HG02981 (cell line): ENCODE results near the gene FMNL2.
A peak's percentile ranks its signal among the peaks of the same experiment; 100 is the strongest.

Source experiments
- ATAC-seq: cut with Tn5 transposase; IDR thresholded peaks from one replicate; pipeline ENCODE4 v1.9.1; 2021; ENCODE audit warnings: mild to moderate bottlenecking, moderate library complexity; ENCODE audit not compliant: unreplicated experiment

FMNL2 gene

DNA sequence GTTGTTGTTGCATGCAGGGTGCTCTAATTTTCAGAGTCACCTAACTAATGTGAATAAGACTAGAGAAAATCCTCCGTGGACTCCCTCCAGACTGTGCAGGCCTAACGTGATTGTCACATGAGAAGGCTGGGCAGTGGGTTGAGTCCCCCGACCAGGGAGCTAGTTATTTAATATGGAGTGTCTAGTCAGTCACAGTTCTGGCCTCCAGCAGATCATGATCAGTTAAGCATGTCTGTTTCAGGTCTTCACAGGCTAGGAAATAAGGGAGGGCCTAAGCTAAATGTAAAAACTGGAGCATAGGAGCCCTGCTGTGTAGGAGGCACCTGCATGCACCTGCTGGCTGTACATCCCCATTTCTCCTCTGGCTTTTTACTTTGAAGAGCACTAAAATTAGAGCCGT lies 295.5 kb downstream of the FMNL2 start:
- no peak for ATAC-seq

DNA sequence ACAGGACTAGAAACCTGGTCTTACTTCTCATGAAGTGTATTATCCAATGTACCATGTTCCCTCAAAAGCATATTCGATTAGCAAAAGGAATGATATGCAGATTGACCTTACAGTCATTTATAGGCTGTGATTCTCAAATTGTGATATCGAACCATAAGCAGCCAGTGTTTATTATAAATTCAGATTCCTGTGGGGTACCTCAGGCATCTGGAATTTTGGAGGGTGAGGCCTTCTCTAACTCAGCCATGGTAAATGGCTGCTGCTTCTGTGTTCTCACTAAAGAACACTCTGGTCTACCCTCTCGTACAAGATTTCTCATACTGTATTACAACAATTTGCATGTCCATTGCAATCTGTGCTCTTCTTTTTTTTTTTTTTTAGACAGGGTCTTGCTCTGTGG lies 297.8 kb downstream of the FMNL2 start:
- ATAC-seq: no peak

- ATAC-seq: peak; percentile 57
Observed at GRCh38 chr2:152635635-152636298, 300.8 kb downstream of the FMNL2 start.

DNA sequence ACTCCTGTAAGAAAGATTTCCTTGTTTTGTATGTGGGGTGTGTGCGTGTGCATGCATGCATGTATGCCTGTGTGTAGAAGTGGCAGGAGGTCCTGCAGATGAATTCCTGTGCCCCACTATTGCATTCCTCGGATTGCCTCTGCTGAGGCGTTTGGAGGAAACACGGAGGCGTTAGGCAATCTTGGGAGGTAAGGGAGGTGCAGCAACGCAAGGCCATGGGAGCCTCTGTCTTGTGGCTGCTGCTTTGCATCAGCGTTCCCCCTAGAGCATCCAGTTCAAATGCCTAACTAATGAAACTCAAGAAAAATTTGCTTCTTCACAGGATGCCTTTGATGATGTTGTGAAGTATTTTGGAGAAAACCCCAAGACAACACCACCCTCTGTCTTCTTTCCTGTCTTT lies 302.3 kb downstream of the FMNL2 start:
- ATAC-seq: no peak

DNA sequence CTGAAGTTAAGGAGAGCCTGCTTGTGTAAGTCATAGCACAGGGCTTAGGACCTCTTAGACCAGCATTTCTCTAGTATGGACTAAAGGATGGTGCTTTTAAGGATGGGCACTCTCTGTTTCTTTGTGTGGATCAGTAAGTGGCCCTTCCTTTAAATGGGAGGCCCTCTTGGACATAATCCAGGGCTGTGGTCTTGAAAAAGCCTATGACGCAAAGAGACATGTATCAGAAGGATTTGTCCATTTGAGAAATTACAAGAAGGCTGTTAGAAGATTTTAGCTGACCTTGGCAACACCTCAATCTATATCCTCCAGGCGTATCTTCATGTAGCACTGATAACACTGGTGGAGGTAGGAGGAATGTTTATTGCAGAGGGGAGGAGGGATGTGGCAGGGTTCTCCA lies 303.1 kb downstream of the FMNL2 start:
- no peak for ATAC-seq

- no peak for ATAC-seq
Observed at GRCh38 chr2:152638590-152638989, 303.6 kb downstream of the FMNL2 start.

DNA sequence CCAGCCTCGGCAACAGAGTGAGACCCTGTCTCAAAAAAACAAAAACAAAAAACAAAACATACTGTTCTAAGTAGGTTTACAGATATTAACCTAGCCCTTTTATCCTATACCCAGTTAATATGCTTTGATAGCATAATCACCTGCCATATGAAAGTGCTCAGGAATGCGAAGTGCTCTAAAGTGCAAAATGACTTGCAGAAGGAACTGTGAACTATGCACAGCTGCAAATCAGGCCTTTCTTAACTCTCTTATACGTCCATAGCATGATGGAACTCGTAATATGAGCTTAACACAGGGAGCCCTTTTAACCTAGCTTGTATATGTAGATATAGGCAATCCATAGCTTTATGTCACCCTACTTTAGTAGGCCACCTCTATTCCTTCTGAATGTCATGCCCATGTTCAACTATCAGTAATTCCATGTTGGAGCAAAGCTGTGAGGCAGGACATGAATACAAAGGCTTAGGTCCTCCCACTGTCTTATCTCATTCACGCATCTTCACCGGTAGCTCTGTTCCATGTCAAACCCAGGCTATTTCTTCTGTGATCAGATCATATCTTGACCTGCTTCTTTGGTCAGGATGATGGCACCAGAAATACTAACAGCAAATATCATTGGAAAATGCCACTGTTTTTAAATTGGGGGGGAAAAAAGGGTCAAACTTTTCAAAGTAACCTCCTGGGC lies 309.4 kb downstream of the FMNL2 start:
- ATAC-seq: no peak

GRCh38 chr2:152646264-152646663 lies 311.3 kb downstream of the FMNL2 start:
- ATAC-seq: no peak

DNA sequence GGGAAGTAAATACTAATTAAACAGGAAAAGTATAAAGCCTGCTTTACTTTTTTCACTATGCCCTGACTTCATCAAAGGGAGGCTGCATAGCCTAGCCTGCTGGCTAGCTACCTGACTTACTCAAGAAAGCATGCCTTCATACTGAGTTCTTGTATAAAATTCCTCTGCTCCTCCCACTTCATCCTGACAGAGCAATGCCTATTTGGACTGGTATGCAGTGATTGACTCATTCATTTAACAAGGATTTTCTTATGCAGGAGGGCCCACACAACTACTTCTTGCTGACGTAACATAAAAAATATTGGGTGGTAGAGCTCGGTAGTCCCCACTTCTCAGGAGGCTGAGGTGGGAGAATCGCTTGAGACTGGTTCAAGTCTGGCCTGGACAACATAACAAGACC lies 311.8 kb downstream of the FMNL2 start:
- ATAC-seq: no peak

- no peak for ATAC-seq
Observed at GRCh38 chr2:152647552-152647951, 312.6 kb downstream of the FMNL2 start.

DNA sequence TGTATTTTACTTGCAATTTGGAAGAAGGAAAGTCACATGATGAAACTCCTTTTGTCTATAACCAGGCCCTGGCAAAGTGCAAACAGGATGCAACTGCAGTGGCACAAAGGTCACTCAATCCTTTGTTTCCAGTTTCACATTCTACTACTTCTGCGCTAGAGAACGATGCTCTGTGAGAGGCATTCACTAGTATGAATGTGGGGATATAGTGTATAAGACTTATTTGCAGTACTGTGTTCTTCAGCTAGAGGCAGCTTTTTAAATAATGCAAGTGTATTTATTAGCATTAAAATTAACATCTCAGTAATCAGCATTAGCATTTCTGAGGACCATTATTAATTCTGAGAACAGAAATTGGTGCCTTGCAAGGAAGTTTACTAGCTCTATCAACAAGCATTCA lies 313.4 kb downstream of the FMNL2 start:
- ATAC-seq: no peak

DNA sequence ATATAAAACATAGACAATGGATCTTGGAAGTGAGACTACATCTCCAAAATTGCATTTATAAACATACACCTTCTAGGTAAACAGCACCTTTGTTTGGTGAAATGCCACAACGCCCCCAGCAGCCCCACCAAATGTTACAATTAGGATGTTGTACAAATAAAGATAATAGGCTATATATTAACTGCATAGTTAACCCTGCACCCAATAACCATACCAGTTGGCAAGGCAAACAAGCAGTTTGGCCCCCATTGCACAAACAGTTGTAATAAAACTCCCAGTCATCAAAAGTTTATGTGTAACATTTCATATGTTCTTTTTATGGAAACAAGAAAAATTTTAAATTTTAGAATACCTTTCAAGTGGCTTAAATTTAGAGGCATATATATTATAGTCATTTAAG lies 315.0 kb downstream of the FMNL2 start:
- ATAC-seq: no peak

DNA sequence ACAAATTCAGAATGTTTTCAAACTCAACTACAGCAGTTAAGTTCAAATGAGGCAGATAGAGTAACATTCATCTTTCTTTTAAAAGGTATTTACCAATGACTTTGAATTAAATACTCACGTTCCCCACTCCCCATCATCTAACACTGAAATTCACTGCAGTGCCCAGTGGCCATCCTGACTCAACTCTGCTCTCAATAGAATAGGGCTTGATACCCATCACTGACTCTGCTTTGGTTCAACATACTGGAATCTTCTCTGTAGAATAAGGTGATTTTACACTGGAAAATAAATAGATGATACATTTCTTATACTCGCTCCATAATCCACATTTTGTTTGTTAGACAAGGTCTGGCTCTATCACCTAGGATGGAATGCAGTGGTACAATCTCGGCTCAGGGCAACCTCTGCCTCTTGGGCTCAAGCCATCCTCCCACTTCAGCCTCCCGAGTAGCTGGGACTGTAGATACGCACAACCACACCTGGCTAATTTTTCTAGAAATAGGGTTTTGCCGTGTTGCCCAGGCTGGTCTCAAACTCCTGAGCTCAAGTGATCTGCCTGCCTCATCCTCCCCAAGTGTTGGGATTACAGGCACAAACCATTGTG lies 315.9 kb downstream of the FMNL2 start:
- no peak for ATAC-seq

DNA sequence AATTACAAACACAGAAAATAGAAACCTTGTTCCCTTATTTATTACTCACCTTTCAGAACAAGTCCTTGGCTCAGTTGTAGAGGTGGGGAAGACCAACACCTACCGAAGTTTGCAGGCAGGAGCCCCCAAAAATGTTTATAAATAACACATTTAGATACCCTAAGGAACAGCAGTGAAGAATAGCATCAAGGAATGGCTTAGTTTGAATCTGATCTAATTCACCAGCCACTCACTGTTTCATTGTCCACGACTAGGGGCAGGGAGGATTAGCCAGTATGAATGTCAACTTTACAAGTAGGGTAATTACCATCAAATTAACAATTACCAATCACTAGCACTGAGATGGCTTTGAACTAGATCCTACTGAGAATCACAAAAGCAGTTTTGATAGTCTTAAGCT lies 316.9 kb downstream of the FMNL2 start:
- no peak for ATAC-seq

- ATAC-seq: no peak
Observed at GRCh38 chr2:152655880-152656279, 320.9 kb downstream of the FMNL2 start.

- ATAC-seq: peak; percentile 71
Observed at GRCh38 chr2:152657043-152657442, 322.1 kb downstream of the FMNL2 start.

GRCh38 chr2:152658221-152658620 lies 323.2 kb downstream of the FMNL2 start:
- no peak for ATAC-seq

DNA sequence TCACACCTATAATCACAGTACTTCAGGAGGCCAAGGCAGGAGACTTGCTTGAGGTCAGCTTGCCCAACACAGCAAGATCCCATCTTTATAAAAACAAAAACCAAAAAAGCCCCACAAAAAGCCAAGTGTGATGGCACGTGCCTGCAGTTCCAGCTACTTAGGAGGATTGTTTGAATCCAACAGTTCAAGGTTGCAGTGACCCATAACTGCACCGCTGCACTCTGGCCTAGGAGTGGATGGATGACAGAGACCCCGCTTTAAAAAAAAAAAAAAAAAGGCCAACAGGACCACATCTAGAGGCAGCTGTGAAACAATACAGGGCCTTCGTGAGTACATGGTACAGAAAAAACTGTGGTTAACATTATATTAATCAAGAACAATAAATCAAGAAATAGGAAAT lies 326.1 kb downstream of the FMNL2 start:
- no peak for ATAC-seq

GRCh38 chr2:152664725-152665124 lies 329.8 kb downstream of the FMNL2 start:
- no peak for ATAC-seq

GRCh38 chr2:152674334-152674733 lies 339.4 kb downstream of the FMNL2 start:
- ATAC-seq: no peak

DNA sequence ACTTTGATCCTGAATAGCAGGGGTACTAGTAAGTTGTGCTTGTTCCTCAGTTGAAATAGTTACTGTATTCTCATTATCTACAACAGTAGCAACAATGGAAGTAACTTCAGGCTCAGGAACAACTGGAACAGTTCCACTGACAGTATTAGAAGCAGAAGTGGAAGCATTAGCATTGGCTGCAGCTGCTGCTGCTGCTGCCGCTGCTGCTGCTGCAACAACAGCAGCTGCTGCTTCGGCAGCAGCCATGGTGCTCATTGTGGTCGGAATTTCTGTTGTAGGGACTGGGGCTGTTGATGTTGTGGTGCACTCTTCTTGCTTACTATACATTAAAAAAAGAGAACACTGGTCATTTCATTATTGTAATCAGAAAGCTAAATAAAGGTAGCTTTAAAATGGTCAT lies 341.5 kb downstream of the FMNL2 start:
- no peak for ATAC-seq

DNA sequence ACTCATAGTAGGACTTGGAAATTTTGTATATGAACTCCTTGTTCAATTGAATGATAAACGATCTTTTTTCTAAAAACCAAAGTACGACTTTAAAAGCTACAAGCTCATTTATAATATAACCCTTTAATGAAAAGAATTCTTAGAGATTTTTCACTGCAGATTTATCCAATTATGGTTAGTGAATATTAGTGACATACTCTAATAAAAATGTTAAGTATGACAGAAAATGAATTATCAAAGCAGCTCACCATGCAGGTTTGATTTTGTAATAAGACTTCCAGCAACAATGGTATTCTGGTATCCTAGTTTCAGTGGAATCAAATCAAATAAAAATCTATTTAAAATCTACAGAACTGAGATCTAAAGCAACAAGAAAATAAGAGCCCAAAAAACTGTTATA lies 343.8 kb downstream of the FMNL2 start:
- ATAC-seq: no peak
